ENCODE data around the gene MROH9. TPM values are rescaled to one million over a fixed set of nuclear protein-coding genes. Genes with fewer than 3 reads are reported as not detected.

MROH9 gene
- total and polyA plus RNA-seq, 2 experiments from 2014 or later, result 0.06 TPM; not detected in 1

DNA sequence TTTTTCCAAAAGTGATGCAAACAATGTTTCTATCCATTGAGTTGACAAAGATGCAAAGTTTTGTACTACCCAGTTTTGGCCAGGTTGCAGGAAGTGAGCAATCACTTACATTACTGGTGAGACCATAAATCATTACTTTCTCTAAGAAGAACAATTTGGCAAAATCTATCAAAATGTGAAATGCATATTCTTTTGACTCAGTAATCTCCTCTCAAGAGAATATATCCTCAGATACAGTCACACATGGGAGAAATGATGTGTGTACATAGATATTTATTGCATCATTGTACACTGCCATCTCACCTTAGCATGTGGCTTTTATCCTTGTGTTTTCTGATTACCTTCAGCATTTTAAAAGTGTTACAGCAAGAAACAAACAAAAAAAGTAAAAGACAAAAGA lies 103.0 kb downstream of the MROH9 start:
- TF ChIP-seq, protein P1, sequence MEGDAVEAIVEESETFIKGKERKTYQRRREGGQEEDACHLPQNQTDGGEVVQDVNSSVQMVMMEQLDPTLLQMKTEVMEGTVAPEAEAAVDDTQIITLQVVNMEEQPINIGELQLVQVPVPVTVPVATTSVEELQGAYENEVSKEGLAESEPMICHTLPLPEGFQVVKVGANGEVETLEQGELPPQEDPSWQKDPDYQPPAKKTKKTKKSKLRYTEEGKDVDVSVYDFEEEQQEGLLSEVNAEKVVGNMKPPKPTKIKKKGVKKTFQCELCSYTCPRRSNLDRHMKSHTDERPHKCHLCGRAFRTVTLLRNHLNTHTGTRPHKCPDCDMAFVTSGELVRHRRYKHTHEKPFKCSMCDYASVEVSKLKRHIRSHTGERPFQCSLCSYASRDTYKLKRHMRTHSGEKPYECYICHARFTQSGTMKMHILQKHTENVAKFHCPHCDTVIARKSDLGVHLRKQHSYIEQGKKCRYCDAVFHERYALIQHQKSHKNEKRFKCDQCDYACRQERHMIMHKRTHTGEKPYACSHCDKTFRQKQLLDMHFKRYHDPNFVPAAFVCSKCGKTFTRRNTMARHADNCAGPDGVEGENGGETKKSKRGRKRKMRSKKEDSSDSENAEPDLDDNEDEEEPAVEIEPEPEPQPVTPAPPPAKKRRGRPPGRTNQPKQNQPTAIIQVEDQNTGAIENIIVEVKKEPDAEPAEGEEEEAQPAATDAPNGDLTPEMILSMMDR (conservative IDR thresholded peaks at IDR 0.05; ENCODE audit: low read depth in 2 of 2), result no peak
- TF ChIP-seq CREB1 (CRISPR knock-in tag; IDR thresholded peaks at IDR 0.05; ENCODE audit: low read depth) (no peak), REST (IDR thresholded peaks at IDR 0.05; ENCODE audit: unreplicated experiment) (no peak)
- TF ChIP-seq, protein P2, sequence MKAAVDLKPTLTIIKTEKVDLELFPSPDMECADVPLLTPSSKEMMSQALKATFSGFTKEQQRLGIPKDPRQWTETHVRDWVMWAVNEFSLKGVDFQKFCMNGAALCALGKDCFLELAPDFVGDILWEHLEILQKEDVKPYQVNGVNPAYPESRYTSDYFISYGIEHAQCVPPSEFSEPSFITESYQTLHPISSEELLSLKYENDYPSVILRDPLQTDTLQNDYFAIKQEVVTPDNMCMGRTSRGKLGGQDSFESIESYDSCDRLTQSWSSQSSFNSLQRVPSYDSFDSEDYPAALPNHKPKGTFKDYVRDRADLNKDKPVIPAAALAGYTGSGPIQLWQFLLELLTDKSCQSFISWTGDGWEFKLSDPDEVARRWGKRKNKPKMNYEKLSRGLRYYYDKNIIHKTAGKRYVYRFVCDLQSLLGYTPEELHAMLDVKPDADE (IDR thresholded peaks at IDR 0.05), result no peak
- Mint-ChIP-seq H3K4me3 (no peak overlapping the region), H3K36me3 (ENCODE audit: low read depth) (no peaks in the 10 kb centered on the region), H3K9me3 (no peaks in the 10 kb centered on the region), H3K27ac (no peak overlapping the region), H3K4me1 (peaks cover 3% of the 10 kb centered on the region), H3K27me3 (ENCODE audit: insufficient read depth, low read depth, poor library complexity) (peaks cover 2% of the 10 kb centered on the region)
- Histone ChIP-seq H3F3A (replicated peaks; ENCODE audit: low read depth) (no peaks in the 10 kb centered on the region), H3K27me3 (ENCODE audit: insufficient read depth) (no peaks in the 10 kb centered on the region), H3K36me3 (ENCODE audit: insufficient read depth) (no peaks in the 10 kb centered on the region), H3K9me2 (ENCODE audit: insufficient read depth) (no peaks in the 10 kb centered on the region), H3K4me3 (no peak overlapping the region), H3K4me1 (ENCODE audit: insufficient read depth) (peaks cover 5% of the 10 kb centered on the region; the same call in 1 of the 2 replicates), H4K20me1 (replicated peaks; ENCODE audit: insufficient read depth) (no peaks in the 10 kb centered on the region), H3K27ac (ENCODE audit: low read depth) (no peak overlapping the region), H2AFZ (no peak overlapping the region), H3K4me2 (no peak overlapping the region), H3K79me2 (replicated peaks; ENCODE audit: insufficient read depth) (no peaks in the 10 kb centered on the region)
- ATAC-seq, result no peak
- DNase-seq (ENCODE audit: low spot score), result no peak

- no peak overlapping the region for H3K4me3 Mint-ChIP-seq
- H3K27me3 Mint-ChIP-seq (ENCODE audit: insufficient read depth, low read depth, poor library complexity), result no peaks in the 10 kb centered on the region
- no peaks in the 10 kb centered on the region for H3K4me1 Mint-ChIP-seq
- Histone ChIP-seq H3K27me3 (ENCODE audit: insufficient read depth) (no peaks in the 10 kb centered on the region), H3F3A (replicated peaks; ENCODE audit: low read depth) (no peaks in the 10 kb centered on the region), H3K36me3 (ENCODE audit: insufficient read depth) (no peaks in the 10 kb centered on the region), H3K79me2 (replicated peaks; ENCODE audit: insufficient read depth) (no peaks in the 10 kb centered on the region), H3K27ac (ENCODE audit: low read depth) (no peak overlapping the region), H3K4me1 (ENCODE audit: insufficient read depth) (no peaks in the 10 kb centered on the region), H3K9me2 (ENCODE audit: insufficient read depth) (peaks cover 10% of the 10 kb centered on the region), H3K4me3 (no peak overlapping the region), H2AFZ (no peak overlapping the region), H4K20me1 (replicated peaks; ENCODE audit: insufficient read depth) (no peaks in the 10 kb centered on the region), H3K4me2 (no peak overlapping the region)
- ATAC-seq (no peak), DNase-seq (ENCODE audit: low spot score) (no peak)
- H3K36me3 Mint-ChIP-seq (ENCODE audit: low read depth), result no peaks in the 10 kb centered on the region
- no peaks in the 10 kb centered on the region; the same call in 2 of the 3 replicates for H3K9me3 Mint-ChIP-seq
- no peak for TF ChIP-seq NANOG (IDR thresholded peaks at IDR 0.05; ENCODE audit: borderline replicate concordance)
- TF ChIP-seq, protein P1 (conservative IDR thresholded peaks at IDR 0.05; ENCODE audit: low read depth in 2 of 2), result no peak
- no peak for TF ChIP-seq JUNB (IDR thresholded peaks at IDR 0.05; ENCODE audit: unreplicated experiment)
- no peak for TF ChIP-seq REST (IDR thresholded peaks at IDR 0.05; ENCODE audit: unreplicated experiment)
- TF ChIP-seq, protein P2 (IDR thresholded peaks at IDR 0.05), result no peak
- no peak for TF ChIP-seq STAT1 (IDR thresholded peaks at IDR 0.05; ENCODE audit: unreplicated experiment)
- no peak for TF ChIP-seq ZNF114 (CRISPR knock-in tag; IDR thresholded peaks at IDR 0.05)
- TF ChIP-seq EZH2 (IDR thresholded peaks at IDR 0.05; ENCODE audit: low read depth, unreplicated experiment), result no peak
- TF ChIP-seq EZH2phosphoT487 (IDR thresholded peaks at IDR 0.05; ENCODE audit: unreplicated experiment), result no peak
- TF ChIP-seq CREB1 (CRISPR knock-in tag; IDR thresholded peaks at IDR 0.05; ENCODE audit: low read depth), result no peak
- H3K27ac Mint-ChIP-seq, result no peak overlapping the region
Measured at GRCh38 chr1:171048014-171048413, 112.7 kb downstream of the MROH9 start.

Data from GM23338 (cell line).